AG04450 (cell line): ENCODE measurements around the gene MAPK11. TPM values are rescaled to one million over a fixed set of nuclear protein-coding genes. Genes with fewer than 3 reads are reported as not detected.
A peak's percentile ranks its signal among the peaks of the same experiment; 100 is the strongest.

Experiments used
- CTCF ChIA-PET: fragments of 300-600, 350-600 bp; formaldehyde crosslinking; extraction: SDS; loops from one replicate; lab custom pipeline; 2022; ENCODE audit warnings: antibody characterized with exemption, inconsistent platforms; lab: Charles Lee
- POLR2A ChIA-PET: fragments of 350-600 bp; formaldehyde crosslinking; extraction: SDS; loops from one replicate; lab custom pipeline; 2021; ENCODE audit warnings: antibody characterized with exemption, inconsistent platforms; lab: Yijun Ruan, JAX
- DNase-seq: peaks from one replicate; pipeline ENCODE4 v3.0.0-alpha.2; 2011; ENCODE audit warnings: low read depth, low spot score
- H3K27ac ChIP-seq: one replicate; pipeline ENCODE4 v1.5.1; 2012; ENCODE audit warnings: low read depth, low read length, control low read depth
- H3K27me3 ChIP-seq: one replicate; pipeline ENCODE4 v1.6.0; 2012; ENCODE audit warnings: low read length; ENCODE audit not compliant: control insufficient read depth, insufficient read depth
- H3K4me3 ChIP-seq: 2 replicates; pipeline ENCODE4 v1.5.1; 2011; ENCODE audit warnings: mild to moderate bottlenecking, low read depth, low read length, control low read depth
- H3K9me3 ChIP-seq: 2 replicates; pipeline ENCODE4 v1.5.1; 2012; ENCODE audit warnings: low read length; ENCODE audit not compliant: control insufficient read depth, insufficient read depth
- polyA plus RNA-seq: library from polyadenylated mRNA; depleted of rRNA; stranded (reverse); fragments of >200 nt; gene quantifications from 2 replicates; pipeline ENCODE4 v1.2.3, GENCODE V29; 2011
- TF ChIP-seq, protein P1 (sequence below): IDR thresholded peaks from 2 replicates; pipeline ENCODE4 v1.5.1; 2011; ENCODE audit warnings: low read depth, low read length, control low read depth, inconsistent platforms

The MAPK11 gene
- polyA plus RNA-seq, 1 experiment, result 6.7 TPM

- Histone ChIP-seq H3K27ac (peak overlapping the region; percentile 21), H3K4me3 (no peak overlapping the region), H3K27me3 (no peaks in the 10 kb centered on the region), H3K9me3 (no peaks in the 10 kb centered on the region; the same call in 1 of the 2 replicates)
- POLR2A ChIA-PET, result interaction anchor here (1.1 kb wide), 1 partner anchor 8 kb away, joined by 3 read pairs; the partner anchor contains the start of gene PLXNB2
- TF ChIP-seq, protein P1, sequence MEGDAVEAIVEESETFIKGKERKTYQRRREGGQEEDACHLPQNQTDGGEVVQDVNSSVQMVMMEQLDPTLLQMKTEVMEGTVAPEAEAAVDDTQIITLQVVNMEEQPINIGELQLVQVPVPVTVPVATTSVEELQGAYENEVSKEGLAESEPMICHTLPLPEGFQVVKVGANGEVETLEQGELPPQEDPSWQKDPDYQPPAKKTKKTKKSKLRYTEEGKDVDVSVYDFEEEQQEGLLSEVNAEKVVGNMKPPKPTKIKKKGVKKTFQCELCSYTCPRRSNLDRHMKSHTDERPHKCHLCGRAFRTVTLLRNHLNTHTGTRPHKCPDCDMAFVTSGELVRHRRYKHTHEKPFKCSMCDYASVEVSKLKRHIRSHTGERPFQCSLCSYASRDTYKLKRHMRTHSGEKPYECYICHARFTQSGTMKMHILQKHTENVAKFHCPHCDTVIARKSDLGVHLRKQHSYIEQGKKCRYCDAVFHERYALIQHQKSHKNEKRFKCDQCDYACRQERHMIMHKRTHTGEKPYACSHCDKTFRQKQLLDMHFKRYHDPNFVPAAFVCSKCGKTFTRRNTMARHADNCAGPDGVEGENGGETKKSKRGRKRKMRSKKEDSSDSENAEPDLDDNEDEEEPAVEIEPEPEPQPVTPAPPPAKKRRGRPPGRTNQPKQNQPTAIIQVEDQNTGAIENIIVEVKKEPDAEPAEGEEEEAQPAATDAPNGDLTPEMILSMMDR, result no peak
- DNase-seq, result no peak
- CTCF ChIA-PET, result no interaction called here
These were observed 29.0 kb upstream of the MAPK11 start for GRCh38 chr22:50298937-50299784.

DNA sequence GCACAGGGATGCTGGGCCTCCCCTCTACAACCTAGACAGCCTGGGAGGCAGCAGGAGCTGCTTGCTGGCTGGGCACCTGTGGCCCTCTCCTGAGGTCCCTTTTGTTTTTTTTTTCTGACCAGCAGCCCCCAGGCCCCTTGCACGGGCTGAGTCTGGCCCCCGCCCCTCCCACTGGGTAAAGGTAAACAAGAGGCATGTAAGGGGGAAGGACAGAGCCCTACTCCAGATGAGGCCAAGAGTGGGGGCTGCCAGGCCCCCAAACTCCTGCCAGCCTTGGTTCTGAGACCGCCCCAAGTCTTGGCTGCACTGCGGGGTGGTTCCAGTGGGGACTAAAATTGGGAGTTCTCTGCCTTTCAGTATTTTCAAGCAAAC, 28.1 kb upstream of the MAPK11 start:
- TF ChIP-seq, protein P1, result no peak
- ChIA-PET CTCF (no interaction called here), POLR2A (interaction anchor here (1.1 kb wide), 1 partner anchor 9 kb away, joined by 3 read pairs; the partner anchor contains the start of gene PLXNB2)
- no peak overlapping the region for H3K4me3 ChIP-seq
- no peaks in the 10 kb centered on the region for H3K27me3 ChIP-seq
- no peaks in the 10 kb centered on the region; the same call in 1 of the 2 replicates for H3K9me3 ChIP-seq
- no peak for DNase-seq
- H3K27ac ChIP-seq, result no peak overlapping the region

- Histone ChIP-seq H3K27me3 (no peaks in the 10 kb centered on the region), H3K27ac (no peak overlapping the region), H3K4me3 (no peak overlapping the region), H3K9me3 (no peaks in the 10 kb centered on the region; the same call in 1 of the 2 replicates)
- TF ChIP-seq, protein P1, result no peak
- DNase-seq, result no peak
- POLR2A ChIA-PET, result interaction anchor here (1.1 kb wide), 1 partner anchor 9 kb away, joined by 3 read pairs; the partner anchor contains the start of gene PLXNB2
- CTCF ChIA-PET, result no interaction called here
These were observed 27.5 kb upstream of the MAPK11 start for GRCh38 chr22:50297510-50298265.

DNA sequence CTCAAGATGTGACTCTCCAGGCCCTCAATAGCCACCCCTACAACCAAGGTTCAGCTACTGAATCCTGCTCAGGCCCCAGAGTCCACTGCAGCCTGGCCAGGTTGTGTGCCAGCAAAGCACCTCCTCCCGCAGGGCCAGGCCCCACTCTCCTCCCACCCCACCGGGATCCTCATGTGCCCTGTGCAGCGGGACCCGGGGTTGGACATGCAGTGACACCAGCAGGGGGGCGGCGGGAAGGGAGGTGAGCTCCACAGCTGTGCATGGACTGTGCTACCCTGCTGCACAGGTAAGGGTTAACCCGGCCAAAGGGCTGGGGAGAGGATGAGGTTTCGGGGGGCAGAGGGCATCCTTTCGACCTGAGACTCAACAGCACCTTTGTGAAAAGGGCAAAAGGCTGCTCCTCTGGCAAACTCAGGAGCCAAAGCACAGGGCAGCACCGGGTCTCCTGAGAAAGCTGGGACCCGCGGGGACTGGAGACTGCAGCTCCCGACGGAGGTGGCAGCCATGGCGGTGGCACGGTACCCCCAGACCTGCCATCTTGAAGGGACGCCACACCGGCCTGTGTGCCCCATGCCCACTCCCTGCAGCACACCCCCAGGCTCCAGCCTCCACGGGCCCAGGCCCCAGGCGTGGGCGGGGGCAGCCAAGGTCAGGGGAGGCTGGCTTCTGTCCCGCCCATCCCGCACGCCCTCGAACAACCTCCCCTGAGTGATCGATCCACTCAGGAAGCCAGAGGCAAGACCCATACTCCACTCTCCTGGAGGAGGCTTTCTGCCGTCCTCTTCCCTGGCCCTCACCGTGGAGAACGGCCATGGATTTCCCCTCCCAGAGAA, 26.7 kb upstream of the MAPK11 start:
- Histone ChIP-seq H3K4me3 (no peak overlapping the region), H3K9me3 (no peaks in the 10 kb centered on the region; the same call in 1 of the 2 replicates), H3K27me3 (no peaks in the 10 kb centered on the region), H3K27ac (no peak overlapping the region)
- TF ChIP-seq, protein P1, result no peak
- CTCF ChIA-PET, result no interaction called here
- POLR2A ChIA-PET, result interaction anchor here (0.7 kb wide), 3 partner anchors 12 to 35 kb away, joined by 3 to 9 read pairs (median 5); partner anchors contain the start of gene MAPK12
- no peak for DNase-seq
